Measurements from ENCODE around the gene MAP3K4. TPM values are rescaled to one million over a fixed set of nuclear protein-coding genes. Genes with fewer than 3 reads are reported as not detected.

The MAP3K4 gene
- total RNA-seq, 1 experiment from 2014 or later = 37.1 TPM

DNA sequence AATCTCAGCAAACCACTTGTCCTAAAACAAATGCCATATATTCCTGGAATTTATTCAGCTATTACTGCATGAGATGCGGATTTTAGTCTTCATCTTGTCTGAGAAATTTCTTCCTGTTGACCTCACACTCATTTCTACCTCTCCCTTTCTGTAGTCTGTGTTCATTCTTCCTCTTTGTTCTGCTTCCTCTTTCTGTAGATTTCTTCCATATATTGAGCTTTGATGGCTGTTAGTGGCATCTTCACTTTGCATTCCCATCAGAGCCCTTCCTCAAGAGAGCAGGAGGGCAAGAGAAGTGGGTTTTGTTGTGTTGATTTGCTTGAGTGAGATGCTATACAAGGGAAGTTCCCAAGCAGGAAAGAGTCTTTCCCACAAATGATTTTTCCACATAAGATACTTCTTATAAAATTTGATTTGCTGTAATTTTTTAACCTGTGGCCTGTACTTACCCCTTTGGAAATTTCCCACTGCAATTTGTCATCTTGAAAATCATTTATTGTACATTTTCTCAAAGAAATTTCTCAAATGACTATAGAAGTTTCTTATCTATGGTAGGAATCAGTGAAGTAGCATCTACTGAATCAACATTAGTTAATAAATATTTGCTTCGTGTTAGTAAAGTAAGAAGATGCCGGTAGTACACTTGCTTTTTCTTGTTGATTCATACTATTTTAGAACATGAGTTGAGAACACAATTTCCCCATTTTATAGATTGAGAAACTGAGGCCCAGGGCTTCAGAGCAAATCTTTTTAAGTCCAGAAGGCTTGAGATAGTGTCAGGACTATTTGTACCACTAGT is 43.8 kb downstream of the MAP3K4 start:
- TF ChIP-seq EZH2 (IDR thresholded peaks at IDR 0.05; ENCODE audit: borderline replicate concordance, low read depth, low read length, poor library complexity, severe bottlenecking) = no peak
- TF ChIP-seq CTCF (conservative IDR thresholded peaks at IDR 0.05; ENCODE audit: low read depth, low read length) = no peak
- ChIA-PET CTCF (no interaction called here), POLR2A (ENCODE audit: low non-redundant PET) (no interaction called here)
- Histone ChIP-seq H3K9me3 (ENCODE audit: low read depth, low read length, poor library complexity, severe bottlenecking) (no peaks in the 10 kb centered on the region), H3K4me3 (ENCODE audit: low read depth, low read length, poor library complexity, severe bottlenecking) (no peak overlapping the region), H3K4me1 (ENCODE audit: insufficient read depth, low read length, poor library complexity, severe bottlenecking) (peaks cover 8% of the 10 kb centered on the region), H3K36me3 (ENCODE audit: insufficient read depth, low read length, poor library complexity, severe bottlenecking) (peaks cover 4% of the 10 kb centered on the region), H3K27ac (ENCODE audit: low read depth, low read length, poor library complexity, severe bottlenecking) (no peak overlapping the region), H3K27me3 (replicated peaks; ENCODE audit: insufficient read depth, low read depth, low read length, poor library complexity) (no peaks in the 10 kb centered on the region)
- DNase-seq (ENCODE audit: low spot score) = no peak
- no TSS peak for BruUV-seq (replicated peaks)
- intact Hi-C loops (cut with micrococcal nuclease; ENCODE audit: unreplicated experiment) = no loop called here

DNA sequence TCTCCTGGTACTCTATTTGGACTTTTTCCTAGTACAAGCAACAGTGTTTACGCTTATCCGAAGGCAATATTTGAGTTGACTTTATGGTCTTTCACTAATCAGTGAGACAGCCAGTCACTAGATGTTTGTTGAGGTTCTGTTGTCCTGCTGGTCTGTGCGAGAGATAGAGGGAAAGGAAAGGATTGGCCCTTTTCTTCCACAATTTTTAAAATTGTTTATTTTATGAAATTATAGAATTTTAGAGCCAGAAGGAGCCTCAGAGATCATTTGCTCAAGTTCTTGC is 44.4 kb downstream of the MAP3K4 start:
- TF ChIP-seq CTCF (conservative IDR thresholded peaks at IDR 0.05; ENCODE audit: low read depth, low read length) = no peak
- ChIA-PET POLR2A (ENCODE audit: low non-redundant PET) (no interaction called here), CTCF (no interaction called here)
- peaks cover 8% of the 10 kb centered on the region for H3K4me1 ChIP-seq (ENCODE audit: insufficient read depth, low read length, poor library complexity, severe bottlenecking)
- H3K36me3 ChIP-seq (ENCODE audit: insufficient read depth, low read length, poor library complexity, severe bottlenecking) = peaks cover 4% of the 10 kb centered on the region
- no peak overlapping the region for H3K27ac ChIP-seq (ENCODE audit: low read depth, low read length, poor library complexity, severe bottlenecking)
- BruUV-seq (replicated peaks) = no TSS peak
- no peak overlapping the region for H3K4me3 ChIP-seq (ENCODE audit: low read depth, low read length, poor library complexity, severe bottlenecking)
- intact Hi-C loops (cut with micrococcal nuclease; ENCODE audit: unreplicated experiment) = no loop called here
- no peaks in the 10 kb centered on the region for H3K27me3 ChIP-seq (replicated peaks; ENCODE audit: insufficient read depth, low read depth, low read length, poor library complexity)
- DNase-seq (ENCODE audit: low spot score) = no peak
- no peaks in the 10 kb centered on the region for H3K9me3 ChIP-seq (ENCODE audit: low read depth, low read length, poor library complexity, severe bottlenecking)

- no TSS peak for BruUV-seq (replicated peaks)
- Histone ChIP-seq H3K27ac (ENCODE audit: low read depth, low read length, poor library complexity, severe bottlenecking) (no peak overlapping the region), H3K36me3 (ENCODE audit: insufficient read depth, low read length, poor library complexity, severe bottlenecking) (peaks cover 4% of the 10 kb centered on the region), H3K9me3 (ENCODE audit: low read depth, low read length, poor library complexity, severe bottlenecking) (no peaks in the 10 kb centered on the region), H3K4me3 (ENCODE audit: low read depth, low read length, poor library complexity, severe bottlenecking) (no peak overlapping the region), H3K27me3 (replicated peaks; ENCODE audit: insufficient read depth, low read depth, low read length, poor library complexity) (no peaks in the 10 kb centered on the region), H3K4me1 (ENCODE audit: insufficient read depth, low read length, poor library complexity, severe bottlenecking) (peaks cover 8% of the 10 kb centered on the region)
- intact Hi-C loops (cut with micrococcal nuclease; ENCODE audit: unreplicated experiment) = no loop called here
- DNase-seq (ENCODE audit: low spot score) = no peak
- no peak for TF ChIP-seq CTCF (conservative IDR thresholded peaks at IDR 0.05; ENCODE audit: low read depth, low read length)
- TF ChIP-seq EZH2 (IDR thresholded peaks at IDR 0.05; ENCODE audit: borderline replicate concordance, low read depth, low read length, poor library complexity, severe bottlenecking) = no peak
- POLR2A ChIA-PET (ENCODE audit: low non-redundant PET) = no interaction called here
- CTCF ChIA-PET = no interaction called here
Measured at GRCh38 chr6:161037873-161038228, 46.3 kb downstream of the MAP3K4 start.

Data from A673 (cell line).